GM12874 (cell line): Measurements from ENCODE around the gene CALM1.

Source experiments
- CTCF ChIP-seq: IDR thresholded peaks from 2 replicates; pipeline ENCODE4 v1.5.1; 2011; ENCODE audit warnings: low read depth, mild to moderate bottlenecking, control low read depth, low read length, moderate library complexity; ENCODE audit not compliant: insufficient read depth

Gene CALM1

GRCh38 chr14:90358359-90358758 lies 38.5 kb upstream of the CALM1 start:
- TF ChIP-seq CTCF: no peak

GRCh38 chr14:90361865-90362557 lies 34.8 kb upstream of the CALM1 start:
- no peak for TF ChIP-seq CTCF

- no peak for TF ChIP-seq CTCF
Observed at GRCh38 chr14:90362558-90362896, 34.3 kb upstream of the CALM1 start.

- no peak for TF ChIP-seq CTCF
Observed at GRCh38 chr14:90368946-90369721, 27.7 kb upstream of the CALM1 start.

GRCh38 chr14:90373887-90374286 lies 22.9 kb upstream of the CALM1 start:
- TF ChIP-seq CTCF: no peak

GRCh38 chr14:90374813-90375212 lies 22.0 kb upstream of the CALM1 start:
- TF ChIP-seq CTCF: no peak

- no peak for TF ChIP-seq CTCF
Observed at GRCh38 chr14:90375934-90376333, 20.9 kb upstream of the CALM1 start.
